Hepatocyte (in vitro differentiated cells): Measurements from ENCODE around the gene FREM1. TPM values are rescaled to one million over a fixed set of nuclear protein-coding genes. Genes with fewer than 3 reads are reported as not detected.
A peak's percentile ranks its signal among the peaks of the same experiment; 100 is the strongest.

Experiments used
- DNase-seq: peaks from one replicate; pipeline ENCODE4 v3.0.0-alpha.2; 2016; ENCODE audit warnings: low spot score
- H2AFZ ChIP-seq: fragments of 200-600 bp; sonication (generic); 2 replicates; pipeline ENCODE4 v1.6.0; 2016; ENCODE audit warnings: antibody characterized with exemption, mild to moderate bottlenecking
- H3K27ac ChIP-seq: fragments of 200-600 bp; sonication (generic); 2 replicates; pipeline ENCODE4 v1.5.1; 2016; ENCODE audit warnings: mild to moderate bottlenecking
- H3K27me3 ChIP-seq: fragments of 200-600 bp; sonication (generic); 2 replicates; pipeline ENCODE4 v1.6.1; 2016
- H3K36me3 ChIP-seq: fragments of 200-600 bp; sonication (generic); replicated peaks from 2 replicates; pipeline ENCODE4 v1.5.1; 2016; ENCODE audit warnings: low read depth; ENCODE audit not compliant: insufficient read depth
- H3K4me1 ChIP-seq: fragments of 200-600 bp; sonication (generic); 2 replicates; pipeline ENCODE4 v1.5.1; 2016; ENCODE audit warnings: mild to moderate bottlenecking, moderate library complexity; ENCODE audit not compliant: insufficient read depth
- H3K4me2 ChIP-seq: fragments of 200-600 bp; sonication (generic); 2 replicates; pipeline ENCODE4 v1.6.0; 2016
- H3K4me3 ChIP-seq: fragments of 200-600 bp; sonication (generic); 2 replicates; pipeline ENCODE4 v1.5.1; 2016; ENCODE audit warnings: mild to moderate bottlenecking
- H3K79me2 ChIP-seq: fragments of 200-600 bp; sonication (generic); 2 replicates; pipeline ENCODE4 v1.6.0; 2017; ENCODE audit warnings: mild to moderate bottlenecking
- H3K9me2 ChIP-seq: fragments of 200-600 bp; sonication (generic); replicated peaks from 2 replicates; pipeline ENCODE4 v1.6.0; 2017; ENCODE audit warnings: mild to moderate bottlenecking; ENCODE audit not compliant: insufficient read depth
- H3K9me3 ChIP-seq: fragments of 200-600 bp; sonication (generic); 2 replicates; pipeline ENCODE4 v1.5.1; 2016; ENCODE audit warnings: low read depth, mild to moderate bottlenecking
- H4K20me1 ChIP-seq: fragments of 200-600 bp; sonication (generic); 2 replicates; pipeline ENCODE4 v1.6.0; 2016; ENCODE audit warnings: mild to moderate bottlenecking; ENCODE audit not compliant: insufficient read depth, poor library complexity, severe bottlenecking
- CTCF ChIP-seq: fragments of 200-600 bp; sonication (generic); IDR thresholded peaks from 2 replicates; pipeline ENCODE4 v1.5.1; 2016; ENCODE audit warnings: antibody characterized with exemption, mild to moderate bottlenecking; ENCODE audit not compliant: poor library complexity
- EZH2 ChIP-seq: fragments of 200-600 bp; sonication (generic); IDR thresholded peaks from 2 replicates; pipeline ENCODE4 v1.6.1; 2016; ENCODE audit warnings: antibody characterized with exemption, mild to moderate bottlenecking, borderline replicate concordance
- EZH2phosphoT487 ChIP-seq: fragments of 200-600 bp; sonication (generic); IDR thresholded peaks from one replicate; pipeline ENCODE4 v1.6.1; 2018; ENCODE audit warnings: antibody characterized with exemption, mild to moderate bottlenecking, low read depth, moderate library complexity; ENCODE audit not compliant: unreplicated experiment, severe bottlenecking
- WGBS: methylation state at CpG from one replicate; pipeline ENCODE4 v1.1.6; 2016; ENCODE audit warnings: low lambda C conversion rate; ENCODE audit errors: missing lambda C conversion rate; 5-methylcytosine and 5-hydroxymethylcytosine counted together
- polyA plus RNA-seq: library from polyadenylated mRNA; unstranded; fragments of >200 nt; fragmentation: Nextera tagmentation; extraction: Ambion mirVana; gene quantifications from 2 replicates; pipeline ENCODE4 v1.2.1, GENCODE V29; 2016
- total RNA-seq: library from RNA; depleted of rRNA; stranded (reverse); fragments of >200 nt; gene quantifications from 2 replicates; pipeline ENCODE4 v1.2.3, GENCODE V29; 2014

Gene FREM1
- total and polyA plus RNA-seq, 2 experiments from 2014 or later: 9.7 to 36.1 TPM

- H3K9me2 ChIP-seq: no peaks in the 10 kb centered on the region
- 50% methylated on average over 1 of the region's 1 CpG for WGBS
- peaks cover 6% of the 10 kb centered on the region for H3K79me2 ChIP-seq
- H3K4me1 ChIP-seq: peaks cover 37% of the 10 kb centered on the region
- DNase-seq: no peak
- H4K20me1 ChIP-seq: no peaks in the 10 kb centered on the region
- H3K27ac ChIP-seq: no peak overlapping the region
- H3K4me2 ChIP-seq: peak overlapping the region; percentile 35
- no peaks in the 10 kb centered on the region for H3K36me3 ChIP-seq
- H3K9me3 ChIP-seq: no peaks in the 10 kb centered on the region
- H2AFZ ChIP-seq: no peak overlapping the region
- H3K4me3 ChIP-seq: no peak overlapping the region
- no peaks in the 10 kb centered on the region for H3K27me3 ChIP-seq
- no peak for TF ChIP-seq CTCF
- TF ChIP-seq EZH2: no peak
- no peak for TF ChIP-seq EZH2phosphoT487
Measured at GRCh38 chr9:14913366-14913765, 3.1 kb upstream of the FREM1 start.

- Histone ChIP-seq H3K4me2 (peak overlapping the region; percentile 35), H3K4me1 (peaks cover 42% of the 10 kb centered on the region), H3K36me3 (no peaks in the 10 kb centered on the region), H2AFZ (no peak overlapping the region), H3K79me2 (peaks cover 11% of the 10 kb centered on the region), H3K27ac (peak overlapping the region; percentile 81), H3K9me2 (no peaks in the 10 kb centered on the region), H4K20me1 (no peaks in the 10 kb centered on the region), H3K4me3 (no peak overlapping the region), H3K27me3 (no peaks in the 10 kb centered on the region), H3K9me3 (no peaks in the 10 kb centered on the region)
- no peak for TF ChIP-seq EZH2
- no peak for TF ChIP-seq CTCF
- TF ChIP-seq EZH2phosphoT487: no peak
- 41% methylated on average over 6 of the region's 6 CpGs for WGBS
- DNase-seq: no peak
Measured at GRCh38 chr9:14912859-14913258, 2.6 kb upstream of the FREM1 start.

DNA sequence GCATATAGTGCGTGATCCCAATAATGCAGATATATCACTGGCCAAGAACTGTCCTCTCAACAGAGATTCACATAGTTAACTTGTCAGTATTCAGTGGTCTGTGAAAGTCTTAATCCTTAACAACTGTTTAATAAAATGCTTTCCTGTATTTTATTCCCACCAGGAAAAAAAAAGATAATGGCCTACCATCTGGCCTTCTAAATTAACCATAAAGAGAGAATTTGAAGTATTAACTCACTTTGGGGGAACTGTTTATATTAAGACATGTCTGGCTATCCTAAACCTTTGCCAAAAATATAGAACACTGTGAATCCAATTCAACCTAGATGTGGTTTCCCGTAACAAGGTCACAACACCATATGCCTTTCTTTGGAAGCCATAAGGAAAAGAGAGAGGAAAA lies 818 bp upstream of the FREM1 start:
- Histone ChIP-seq H3K4me2 (peak overlapping the region; percentile 75), H3K4me1 (peaks cover 60% of the 10 kb centered on the region), H4K20me1 (no peaks in the 10 kb centered on the region), H2AFZ (no peak overlapping the region), H3K79me2 (peaks cover 29% of the 10 kb centered on the region), H3K27me3 (no peaks in the 10 kb centered on the region), H3K9me2 (no peaks in the 10 kb centered on the region), H3K36me3 (no peaks in the 10 kb centered on the region), H3K4me3 (no peak overlapping the region), H3K9me3 (no peaks in the 10 kb centered on the region), H3K27ac (peak overlapping the region; percentile 81)
- 54% methylated on average over 2 of the region's 2 CpGs for WGBS
- TF ChIP-seq CTCF (no peak), EZH2 (no peak), EZH2phosphoT487 (no peak)
- no peak for DNase-seq

GRCh38 chr9:14909601-14909960 lies 647 bp downstream of the FREM1 start:
- Histone ChIP-seq H3K27ac (peak overlapping the region; percentile 81), H3K36me3 (no peaks in the 10 kb centered on the region), H3K79me2 (peaks cover 43% of the 10 kb centered on the region), H3K27me3 (no peaks in the 10 kb centered on the region), H4K20me1 (no peaks in the 10 kb centered on the region), H3K4me1 (peaks cover 73% of the 10 kb centered on the region), H2AFZ (peak overlapping the region; percentile 49), H3K4me3 (peak overlapping the region; percentile 14), H3K9me2 (no peaks in the 10 kb centered on the region), H3K4me2 (peak overlapping the region; percentile 75), H3K9me3 (no peaks in the 10 kb centered on the region)
- TF ChIP-seq CTCF (no peak), EZH2 (no peak), EZH2phosphoT487 (no peak)
- 22% methylated on average over 2 of the region's 2 CpGs for WGBS
- no peak for DNase-seq
